Neural cell (in vitro differentiated cells): ENCODE results near the gene ARPC4. TPM values are rescaled to one million over a fixed set of nuclear protein-coding genes. Genes with fewer than 3 reads are reported as not detected.

Experiments
- H2AFZ ChIP-seq: fragments of 200-600, 300-800 bp; sonication (generic), shearing (Covaris generic); 2 replicates; pipeline ENCODE4 v1.6.0; 2014; ENCODE audit warnings: low read depth, mild to moderate bottlenecking, antibody characterized with exemption, low read length, moderate library complexity
- H3F3A ChIP-seq: fragments of 200-600 bp; shearing (Covaris generic); 2 replicates; pipeline ENCODE4 v1.6.1; 2016; ENCODE audit warnings: mild to moderate bottlenecking, moderate library complexity, mixed read lengths, antibody characterized with exemption, low read length; ENCODE audit not compliant: insufficient read depth, poor library complexity, severe bottlenecking
- H3K27ac ChIP-seq: fragments of 200-600, 300-800 bp; sonication (generic), shearing (Covaris generic); 2 replicates; pipeline ENCODE4 v1.5.1; 2014; ENCODE audit warnings: mild to moderate bottlenecking, low read length, moderate library complexity
- H3K27me3 ChIP-seq: fragments of 300-800, 200-600 bp; sonication (generic), shearing (Covaris generic); 2 replicates; pipeline ENCODE4 v1.6.0; 2014; ENCODE audit warnings: mild to moderate bottlenecking, low read depth, low read length, moderate library complexity; ENCODE audit not compliant: insufficient read depth
- H3K36me3 ChIP-seq: fragments of 300-800, 200-600 bp; sonication (generic), shearing (Covaris generic); 2 replicates; pipeline ENCODE4 v1.5.1; 2014; ENCODE audit warnings: mild to moderate bottlenecking, antibody characterized with exemption, low read length, moderate library complexity; ENCODE audit not compliant: insufficient read depth
- H3K4me2 ChIP-seq: fragments of 300-800, 200-600 bp; sonication (generic), shearing (Covaris generic); 2 replicates; pipeline ENCODE4 v1.6.0; 2014; ENCODE audit warnings: mild to moderate bottlenecking, low read length
- H3K4me3 ChIP-seq: fragments of 300-800, 200-600 bp; sonication (generic), shearing (Covaris generic); 2 replicates; pipeline ENCODE4 v1.5.1; 2014; ENCODE audit warnings: mild to moderate bottlenecking, low read length, moderate library complexity
- H3K79me2 ChIP-seq: fragments of 200-600 bp; shearing (Covaris generic); replicated peaks from 2 replicates; pipeline ENCODE4 v1.6.0; 2014; ENCODE audit warnings: mild to moderate bottlenecking, low read length, moderate library complexity; ENCODE audit not compliant: insufficient read depth
- H3K9ac ChIP-seq: fragments of 300-800, 200-600 bp; sonication (generic), shearing (Covaris generic); 2 replicates; pipeline ENCODE4 v1.6.1; 2016; ENCODE audit warnings: mild to moderate bottlenecking, low read length, mixed read lengths
- H3K9me2 ChIP-seq: fragments of 200-600 bp; shearing (Covaris generic); 2 replicates; pipeline ENCODE4 v1.6.1; 2016; ENCODE audit warnings: mild to moderate bottlenecking, low read length, mixed read lengths; ENCODE audit not compliant: insufficient read depth
- H3K9me3 ChIP-seq: fragments of 200-600, 300-800 bp; sonication (generic), shearing (Covaris generic); 2 replicates; pipeline ENCODE4 v1.6.1; 2016; ENCODE audit warnings: mild to moderate bottlenecking, mixed run types, low read length, moderate library complexity, mixed read lengths
- H4K20me1 ChIP-seq: fragments of 200-600 bp; shearing (Covaris generic); 2 replicates; pipeline ENCODE4 v1.6.1; 2016; ENCODE audit warnings: mild to moderate bottlenecking, mixed run types; ENCODE audit not compliant: insufficient read depth
- EP300 ChIP-seq: fragments of 450-650 bp; conservative IDR thresholded peaks from 2 replicates; pipeline ENCODE4 v1.6.1; 2014; ENCODE audit warnings: antibody characterized with exemption, mild to moderate bottlenecking, moderate library complexity; ENCODE audit not compliant: poor library complexity, severe bottlenecking
- EZH2 ChIP-seq: fragments of 200-600, 300-800 bp; shearing (Covaris generic), sonication (generic); IDR thresholded peaks from 2 replicates; pipeline ENCODE4 v1.6.1; 2014; ENCODE audit warnings: antibody characterized with exemption, low read length, borderline replicate concordance, mild to moderate bottlenecking; ENCODE audit not compliant: insufficient read depth, poor library complexity, severe bottlenecking
- MXI1 ChIP-seq: fragments of 450-650 bp; conservative IDR thresholded peaks from 2 replicates; pipeline ENCODE4 v1.6.1; 2014; ENCODE audit warnings: antibody characterized with exemption, mild to moderate bottlenecking; ENCODE audit not compliant: poor library complexity, severe bottlenecking
- POLR2AphosphoS5 ChIP-seq: IDR thresholded peaks from 2 replicates; pipeline ENCODE4 v1.6.1; 2012
- RAD21 ChIP-seq: fragments of 450-650 bp; conservative IDR thresholded peaks from 2 replicates; pipeline ENCODE4 v1.6.1; 2014; ENCODE audit warnings: antibody characterized with exemption, mild to moderate bottlenecking, moderate library complexity
- SMC3 ChIP-seq: fragments of 450-650 bp; conservative IDR thresholded peaks from 2 replicates; pipeline ENCODE4 v1.6.1; 2014; ENCODE audit warnings: antibody characterized with exemption, mild to moderate bottlenecking, moderate library complexity; ENCODE audit not compliant: poor library complexity
- TAF1 ChIP-seq: IDR thresholded peaks from 2 replicates; pipeline ENCODE4 v1.6.1; 2012; ENCODE audit warnings: low read depth
- polyA plus RNA-seq: library from polyadenylated mRNA; depleted of rRNA; stranded (reverse); fragments of >200 nt; gene quantifications from 2 replicates; pipeline ENCODE4 v1.2.3, GENCODE V29; 2014
- TF ChIP-seq, protein P1 (sequence below): fragments of 450-650 bp; IDR thresholded peaks from 2 replicates; pipeline ENCODE4 v1.5.1; 2014; ENCODE audit warnings: antibody characterized with exemption, mild to moderate bottlenecking, moderate library complexity; ENCODE audit not compliant: poor library complexity, severe bottlenecking
- TF ChIP-seq, protein P2 (sequence below): IDR thresholded peaks from 2 replicates; pipeline ENCODE4 v1.6.1; 2012; ENCODE audit warnings: borderline replicate concordance

ARPC4 gene
- polyA plus RNA-seq, 1 donor from 2014 or later, result 179 TPM

DNA sequence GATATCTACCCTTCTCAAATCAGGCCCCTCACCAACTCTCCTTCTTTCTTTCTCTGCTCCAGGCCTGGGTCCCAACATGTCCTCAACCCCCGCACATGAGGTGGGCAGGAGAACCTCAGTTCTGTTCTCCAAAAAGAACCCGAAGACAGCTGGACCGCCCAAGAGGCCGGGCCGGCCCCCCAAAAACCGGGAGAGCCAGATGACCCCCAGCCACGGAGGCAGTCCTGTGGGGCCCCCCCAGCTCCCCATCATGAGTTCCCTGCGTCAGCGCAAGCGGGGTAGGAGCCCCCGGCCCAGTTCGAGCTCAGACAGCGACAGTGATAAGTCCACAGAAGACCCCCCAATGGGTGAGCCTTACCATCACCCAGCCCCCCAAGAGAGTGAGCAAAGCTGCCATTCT is 48.7 kb upstream of the ARPC4 start:
- Histone ChIP-seq H3K27ac (no peak overlapping the region), H3K4me2 (no peak overlapping the region), H3K27me3 (no peaks in the 10 kb centered on the region), H3K36me3 (peaks cover 3% of the 10 kb centered on the region), H4K20me1 (no peaks in the 10 kb centered on the region), H3K9ac (no peak overlapping the region), H3F3A (peaks cover 2% of the 10 kb centered on the region), H2AFZ (no peak overlapping the region), H3K9me2 (no peaks in the 10 kb centered on the region), H3K9me3 (no peaks in the 10 kb centered on the region), H3K4me3 (no peak overlapping the region), H3K79me2 (no peaks in the 10 kb centered on the region)
- no peak for TF ChIP-seq RAD21
- no peak for TF ChIP-seq POLR2AphosphoS5
- TF ChIP-seq, protein P1, sequence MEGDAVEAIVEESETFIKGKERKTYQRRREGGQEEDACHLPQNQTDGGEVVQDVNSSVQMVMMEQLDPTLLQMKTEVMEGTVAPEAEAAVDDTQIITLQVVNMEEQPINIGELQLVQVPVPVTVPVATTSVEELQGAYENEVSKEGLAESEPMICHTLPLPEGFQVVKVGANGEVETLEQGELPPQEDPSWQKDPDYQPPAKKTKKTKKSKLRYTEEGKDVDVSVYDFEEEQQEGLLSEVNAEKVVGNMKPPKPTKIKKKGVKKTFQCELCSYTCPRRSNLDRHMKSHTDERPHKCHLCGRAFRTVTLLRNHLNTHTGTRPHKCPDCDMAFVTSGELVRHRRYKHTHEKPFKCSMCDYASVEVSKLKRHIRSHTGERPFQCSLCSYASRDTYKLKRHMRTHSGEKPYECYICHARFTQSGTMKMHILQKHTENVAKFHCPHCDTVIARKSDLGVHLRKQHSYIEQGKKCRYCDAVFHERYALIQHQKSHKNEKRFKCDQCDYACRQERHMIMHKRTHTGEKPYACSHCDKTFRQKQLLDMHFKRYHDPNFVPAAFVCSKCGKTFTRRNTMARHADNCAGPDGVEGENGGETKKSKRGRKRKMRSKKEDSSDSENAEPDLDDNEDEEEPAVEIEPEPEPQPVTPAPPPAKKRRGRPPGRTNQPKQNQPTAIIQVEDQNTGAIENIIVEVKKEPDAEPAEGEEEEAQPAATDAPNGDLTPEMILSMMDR, result no peak
- no peak for TF ChIP-seq SMC3
- TF ChIP-seq TAF1, result no peak
- no peak for TF ChIP-seq MXI1
- no peak for TF ChIP-seq EZH2
- TF ChIP-seq EP300, result no peak
- TF ChIP-seq, protein P2, sequence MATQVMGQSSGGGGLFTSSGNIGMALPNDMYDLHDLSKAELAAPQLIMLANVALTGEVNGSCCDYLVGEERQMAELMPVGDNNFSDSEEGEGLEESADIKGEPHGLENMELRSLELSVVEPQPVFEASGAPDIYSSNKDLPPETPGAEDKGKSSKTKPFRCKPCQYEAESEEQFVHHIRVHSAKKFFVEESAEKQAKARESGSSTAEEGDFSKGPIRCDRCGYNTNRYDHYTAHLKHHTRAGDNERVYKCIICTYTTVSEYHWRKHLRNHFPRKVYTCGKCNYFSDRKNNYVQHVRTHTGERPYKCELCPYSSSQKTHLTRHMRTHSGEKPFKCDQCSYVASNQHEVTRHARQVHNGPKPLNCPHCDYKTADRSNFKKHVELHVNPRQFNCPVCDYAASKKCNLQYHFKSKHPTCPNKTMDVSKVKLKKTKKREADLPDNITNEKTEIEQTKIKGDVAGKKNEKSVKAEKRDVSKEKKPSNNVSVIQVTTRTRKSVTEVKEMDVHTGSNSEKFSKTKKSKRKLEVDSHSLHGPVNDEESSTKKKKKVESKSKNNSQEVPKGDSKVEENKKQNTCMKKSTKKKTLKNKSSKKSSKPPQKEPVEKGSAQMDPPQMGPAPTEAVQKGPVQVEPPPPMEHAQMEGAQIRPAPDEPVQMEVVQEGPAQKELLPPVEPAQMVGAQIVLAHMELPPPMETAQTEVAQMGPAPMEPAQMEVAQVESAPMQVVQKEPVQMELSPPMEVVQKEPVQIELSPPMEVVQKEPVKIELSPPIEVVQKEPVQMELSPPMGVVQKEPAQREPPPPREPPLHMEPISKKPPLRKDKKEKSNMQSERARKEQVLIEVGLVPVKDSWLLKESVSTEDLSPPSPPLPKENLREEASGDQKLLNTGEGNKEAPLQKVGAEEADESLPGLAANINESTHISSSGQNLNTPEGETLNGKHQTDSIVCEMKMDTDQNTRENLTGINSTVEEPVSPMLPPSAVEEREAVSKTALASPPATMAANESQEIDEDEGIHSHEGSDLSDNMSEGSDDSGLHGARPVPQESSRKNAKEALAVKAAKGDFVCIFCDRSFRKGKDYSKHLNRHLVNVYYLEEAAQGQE, result no peak

DNA sequence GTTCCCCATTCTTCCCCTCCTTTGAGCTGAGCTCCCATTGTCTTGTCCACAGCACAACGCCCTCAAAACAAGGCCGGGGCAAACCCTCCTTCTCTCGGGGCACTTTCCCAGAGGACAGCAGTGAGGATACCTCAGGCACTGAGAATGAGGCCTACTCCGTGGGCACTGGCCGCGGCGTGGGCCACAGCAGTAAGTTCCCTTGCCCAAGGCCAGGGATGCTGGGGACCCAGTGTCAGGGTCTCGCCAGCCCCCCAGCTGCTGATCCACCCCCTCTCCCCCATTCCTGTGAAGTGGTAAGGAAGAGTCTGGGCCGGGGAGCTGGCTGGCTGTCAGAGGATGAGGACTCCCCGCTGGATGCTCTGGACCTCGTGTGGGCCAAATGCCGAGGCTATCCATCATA is 47.4 kb upstream of the ARPC4 start:
- no peak overlapping the region for H2AFZ ChIP-seq
- H3K4me3 ChIP-seq, result no peak overlapping the region
- peaks cover 4% of the 10 kb centered on the region for H3F3A ChIP-seq
- no peaks in the 10 kb centered on the region for H3K27me3 ChIP-seq
- TF ChIP-seq EP300 (no peak), TAF1 (no peak), EZH2 (no peak), RAD21 (no peak), POLR2AphosphoS5 (no peak), MXI1 (no peak), SMC3 (no peak)
- TF ChIP-seq, protein P1, result no peak
- TF ChIP-seq, protein P2, result no peak
- no peaks in the 10 kb centered on the region for H3K9me3 ChIP-seq
- no peak overlapping the region for H3K4me2 ChIP-seq
- H3K9me2 ChIP-seq, result no peaks in the 10 kb centered on the region
- H4K20me1 ChIP-seq, result no peaks in the 10 kb centered on the region
- H3K79me2 ChIP-seq, result peaks cover 5% of the 10 kb centered on the region
- H3K27ac ChIP-seq, result no peak overlapping the region
- no peak overlapping the region for H3K9ac ChIP-seq
- H3K36me3 ChIP-seq, result no peaks in the 10 kb centered on the region
